ES-I3 (cell line): ENCODE measurements around the gene SLC13A4.

Experiments used
- H3K36me3 ChIP-seq: 2 replicates; pipeline ENCODE4 v1.6.1; 2013; ENCODE audit warnings: mild to moderate bottlenecking, low read length, control low read depth, moderate library complexity; ENCODE audit not compliant: insufficient read depth
- H3K4me1 ChIP-seq: 2 replicates; pipeline ENCODE4 v1.6.1; 2013; ENCODE audit warnings: mild to moderate bottlenecking, control low read depth, low read length; ENCODE audit not compliant: insufficient read depth
- H3K9ac ChIP-seq: 2 replicates; pipeline ENCODE4 v1.6.1; 2013; ENCODE audit warnings: low read depth, mild to moderate bottlenecking, low read length, moderate library complexity
- H3K9me3 ChIP-seq: 2 replicates; pipeline ENCODE4 v1.6.1; 2013; ENCODE audit warnings: mild to moderate bottlenecking, low read length, moderate library complexity; ENCODE audit not compliant: control insufficient read depth, insufficient read depth

SLC13A4 gene

GRCh38 chr7:135634191-135634878, 93.7 kb downstream of the SLC13A4 start:
- Histone ChIP-seq H3K9me3 (no peaks in the 10 kb centered on the region), H3K36me3 (peaks cover 24% of the 10 kb centered on the region)

More at GRCh38 chr7:135634191-135634878, 93.7 kb downstream of the SLC13A4 start:
- no peaks in the 10 kb centered on the region for H3K4me1 ChIP-seq
- H3K9ac ChIP-seq = no peak overlapping the region
